Esophagus muscularis mucosa (tissue), 4 donors: ENCODE data around the gene C4orf50. TPM values are rescaled to one million over a fixed set of nuclear protein-coding genes. Genes with fewer than 3 reads are reported as not detected.

Source experiments
- DNase-seq: peaks from one replicate; pipeline ENCODE4 v3.0.0-alpha.2; 2017; ENCODE audit errors: extremely low spot score
- H3K27ac ChIP-seq, 4 donors: fragments of 200-600 bp; sonication (generic); replicated peaks in 1 of 4; 1 replicate in 3 of 4; 2 replicates in 1 of 4; pipeline ENCODE4 v1.5.1; 2016 to 2019; ENCODE audit warnings: mild to moderate bottlenecking in 1 of 4
- H3K27me3 ChIP-seq, 4 donors: fragments of 200-600 bp; sonication (generic); one replicate each; pipeline versions ENCODE4 v1.5.1 to v1.6.0; 2016 to 2019
- H3K36me3 ChIP-seq, 4 donors: fragments of 200-600 bp; sonication (generic); one replicate each; pipeline ENCODE4 v1.5.1; 2016 to 2019
- H3K4me1 ChIP-seq, 4 donors: fragments of 200-600 bp; sonication (generic); one replicate each; pipeline ENCODE4 v1.5.1; 2016 to 2019
- H3K4me3 ChIP-seq, 4 donors: fragments of 200-600 bp; sonication (generic); 1 replicate in 2 of 4; 2 replicates in 2 of 4; pipeline ENCODE4 v1.5.1; 2016 to 2019; ENCODE audit warnings: mild to moderate bottlenecking in 4 of 4, moderate library complexity in 1 of 4
- H3K9me3 ChIP-seq, 4 donors: fragments of 200-600 bp; sonication (generic); 1 replicate in 3 of 4; 2 replicates in 1 of 4; pipeline ENCODE4 v1.5.1; 2016 to 2019
- CTCF ChIP-seq, 3 experiments: fragments of 200-600 bp in 2 of 3; fragments of 450-650 bp in 1 of 3; sonication (generic) in 2 of 3; IDR thresholded peaks; one replicate each; pipeline ENCODE4 v1.5.1; 2017 to 2019; ENCODE audit warnings: antibody characterized with exemption in 3 of 3, mild to moderate bottlenecking in 2 of 3, moderate library complexity in 1 of 3
- EP300 ChIP-seq: sonication (generic); formaldehyde crosslinking; IDR thresholded peaks from one replicate; pipeline ENCODE4 v1.6.1; 2017; ENCODE audit warnings: antibody characterized with exemption
- POLR2A ChIP-seq: fragments of 450-650 bp; IDR thresholded peaks from one replicate; pipeline ENCODE4 v1.6.1; 2017; ENCODE audit warnings: antibody characterized with exemption, moderate library complexity, mild to moderate bottlenecking, low read depth
- POLR2AphosphoS5 ChIP-seq, 2 donors: sonication (generic); formaldehyde crosslinking; IDR thresholded peaks; one replicate each; pipeline ENCODE4 v1.6.1; 2017; ENCODE audit warnings: antibody characterized with exemption in 2 of 2
- whole genome bisulfite sequencing: methylation state at CpG from one replicate; pipeline ENCODE4 v1.1.5; 2018; 5-methylcytosine and 5-hydroxymethylcytosine counted together
- intact Hi-C: fragments of 100-400 bp; cut with DNase I; formaldehyde crosslinking; loops from one replicate; pipeline ENCODE4 v1.15.1; 2023
- total RNA-seq, 4 donors: library from RNA; depleted of rRNA; stranded (reverse); fragments of >200 nt; gene quantifications; one replicate each; pipeline versions ENCODE4 v1.1.0 to v1.2.1, GENCODE V29; 2016

Gene C4orf50
- total RNA-seq, 4 donors from 2014 or later, result 0.11 to 0.42 (median 0.26) TPM

- no peak for DNase-seq
- Histone ChIP-seq H3K27me3 (peaks cover 0 to 71% (median 2%) of the 10 kb centered on the region in 4 donors), H3K4me1 (no peaks in the 10 kb centered on the region), H3K36me3 (no peaks in the 10 kb centered on the region), H3K9me3 (no peaks in the 10 kb centered on the region), H3K27ac (no peak overlapping the region), H3K4me3 (no peak overlapping the region)
- intact Hi-C loops, result loop anchor here (10.0 kb wide), 2 partner anchors 92 to 342 kb away; no protein-coding TSS in a partner anchor
- WGBS, result 75% methylated on average over 10 of the region's 11 CpGs
- TF ChIP-seq POLR2A (no peak), POLR2AphosphoS5 (IDR thresholded peaks at IDR 0.05) (no peak), CTCF (IDR thresholded peaks at IDR 0.05) (no peak)
Observed at GRCh38 chr4:5992828-5993321, 25.4 kb downstream of the C4orf50 start.

GRCh38 chr4:5992171-5992827 lies 25.9 kb downstream of the C4orf50 start:
- Histone ChIP-seq H3K4me3 (no peak overlapping the region), H3K36me3 (no peaks in the 10 kb centered on the region), H3K27ac (no peak overlapping the region), H3K27me3 (peaks cover 0 to 71% (median 2%) of the 10 kb centered on the region in 4 donors), H3K9me3 (no peaks in the 10 kb centered on the region), H3K4me1 (no peaks in the 10 kb centered on the region)
- DNase-seq, result no peak
- 81% methylated on average over 17 of the region's 17 CpGs for WGBS
- intact Hi-C loops, result loop anchor here (10.0 kb wide), 2 partner anchors 93 to 343 kb away; no protein-coding TSS in a partner anchor
- TF ChIP-seq POLR2AphosphoS5 (IDR thresholded peaks at IDR 0.05) (no peak), EP300 (no peak), CTCF (IDR thresholded peaks at IDR 0.05) (no peak), POLR2A (no peak)

- H3K4me3 ChIP-seq, result no peak overlapping the region
- H3K36me3 ChIP-seq, result no peaks in the 10 kb centered on the region
- DNase-seq, result no peak
- peaks cover 0 to 71% (median 2%) of the 10 kb centered on the region in 4 donors for H3K27me3 ChIP-seq
- H3K9me3 ChIP-seq, result no peaks in the 10 kb centered on the region
- H3K27ac ChIP-seq, result no peak overlapping the region
- intact Hi-C loops, result loop anchor here (10.0 kb wide), 2 partner anchors 93 to 343 kb away; no protein-coding TSS in a partner anchor
- 17% methylated on average over 1 of the region's 1 CpG for WGBS
- no peak for TF ChIP-seq EP300
- no peak for TF ChIP-seq CTCF (IDR thresholded peaks at IDR 0.05)
- TF ChIP-seq POLR2AphosphoS5 (IDR thresholded peaks at IDR 0.05), result no peak
- TF ChIP-seq POLR2A, result no peak
- no peaks in the 10 kb centered on the region for H3K4me1 ChIP-seq
Observed at GRCh38 chr4:5991405-5991804, 26.8 kb downstream of the C4orf50 start.

- Histone ChIP-seq H3K36me3 (no peaks in the 10 kb centered on the region), H3K9me3 (no peaks in the 10 kb centered on the region), H3K4me3 (no peak overlapping the region), H3K27ac (no peak overlapping the region), H3K27me3 (peaks cover 0 to 65% (median 2%) of the 10 kb centered on the region in 4 donors), H3K4me1 (no peaks in the 10 kb centered on the region)
- 88% methylated on average over 16 of the region's 16 CpGs for WGBS
- TF ChIP-seq POLR2AphosphoS5 (IDR thresholded peaks at IDR 0.05), result no peak
- no peak for TF ChIP-seq EP300
- TF ChIP-seq POLR2A, result no peak
- intact Hi-C loops, result loop anchor here (10.0 kb wide), 2 partner anchors 94 to 344 kb away; no protein-coding TSS in a partner anchor
- no peak for DNase-seq
Observed at GRCh38 chr4:5990446-5991160, 27.6 kb downstream of the C4orf50 start.
